ENCODE measurements around the gene DOCK2.

DNA sequence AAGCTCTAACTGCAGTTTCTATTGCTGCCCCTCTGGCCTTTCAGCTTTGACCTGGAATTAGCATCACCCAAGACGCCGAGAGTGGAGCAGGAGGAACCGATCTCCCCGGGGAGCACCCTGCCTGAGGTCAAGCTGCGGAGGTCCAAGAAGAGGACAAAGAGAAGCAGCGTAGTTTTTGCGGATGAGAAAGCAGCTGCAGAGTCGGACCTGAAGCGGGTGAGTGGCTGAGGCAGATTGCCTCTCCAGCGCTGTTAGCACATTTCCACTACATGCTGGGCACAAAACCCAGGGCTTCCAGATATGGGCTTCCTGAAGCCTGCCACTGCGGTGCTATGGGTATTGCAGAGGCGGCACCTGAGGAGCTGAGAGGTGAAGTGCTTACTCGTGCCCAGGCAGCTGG lies 441.9 kb downstream of the DOCK2 start:
- TF ChIP-seq, protein P1, sequence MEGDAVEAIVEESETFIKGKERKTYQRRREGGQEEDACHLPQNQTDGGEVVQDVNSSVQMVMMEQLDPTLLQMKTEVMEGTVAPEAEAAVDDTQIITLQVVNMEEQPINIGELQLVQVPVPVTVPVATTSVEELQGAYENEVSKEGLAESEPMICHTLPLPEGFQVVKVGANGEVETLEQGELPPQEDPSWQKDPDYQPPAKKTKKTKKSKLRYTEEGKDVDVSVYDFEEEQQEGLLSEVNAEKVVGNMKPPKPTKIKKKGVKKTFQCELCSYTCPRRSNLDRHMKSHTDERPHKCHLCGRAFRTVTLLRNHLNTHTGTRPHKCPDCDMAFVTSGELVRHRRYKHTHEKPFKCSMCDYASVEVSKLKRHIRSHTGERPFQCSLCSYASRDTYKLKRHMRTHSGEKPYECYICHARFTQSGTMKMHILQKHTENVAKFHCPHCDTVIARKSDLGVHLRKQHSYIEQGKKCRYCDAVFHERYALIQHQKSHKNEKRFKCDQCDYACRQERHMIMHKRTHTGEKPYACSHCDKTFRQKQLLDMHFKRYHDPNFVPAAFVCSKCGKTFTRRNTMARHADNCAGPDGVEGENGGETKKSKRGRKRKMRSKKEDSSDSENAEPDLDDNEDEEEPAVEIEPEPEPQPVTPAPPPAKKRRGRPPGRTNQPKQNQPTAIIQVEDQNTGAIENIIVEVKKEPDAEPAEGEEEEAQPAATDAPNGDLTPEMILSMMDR (conservative IDR thresholded peaks at IDR 0.05 in 1 of 2, IDR thresholded peaks at IDR 0.05 in 1 of 2; ENCODE audit: low read depth in 1 of 2, low read length in 2 of 2): no peak
- no peak for TF ChIP-seq EZH2 (IDR thresholded peaks at IDR 0.05; ENCODE audit: low read length, missing control alignments)

All from fibroblast of lung (primary cell).